DMS 273 (cell line): ENCODE results near the gene RTP3.

Source experiments
- DNase-seq: peaks from one replicate; lab custom pipeline; 2025; ENCODE audit not compliant: unreplicated experiment; lab: John Stamatoyannopoulos, UW

Gene RTP3

DNA sequence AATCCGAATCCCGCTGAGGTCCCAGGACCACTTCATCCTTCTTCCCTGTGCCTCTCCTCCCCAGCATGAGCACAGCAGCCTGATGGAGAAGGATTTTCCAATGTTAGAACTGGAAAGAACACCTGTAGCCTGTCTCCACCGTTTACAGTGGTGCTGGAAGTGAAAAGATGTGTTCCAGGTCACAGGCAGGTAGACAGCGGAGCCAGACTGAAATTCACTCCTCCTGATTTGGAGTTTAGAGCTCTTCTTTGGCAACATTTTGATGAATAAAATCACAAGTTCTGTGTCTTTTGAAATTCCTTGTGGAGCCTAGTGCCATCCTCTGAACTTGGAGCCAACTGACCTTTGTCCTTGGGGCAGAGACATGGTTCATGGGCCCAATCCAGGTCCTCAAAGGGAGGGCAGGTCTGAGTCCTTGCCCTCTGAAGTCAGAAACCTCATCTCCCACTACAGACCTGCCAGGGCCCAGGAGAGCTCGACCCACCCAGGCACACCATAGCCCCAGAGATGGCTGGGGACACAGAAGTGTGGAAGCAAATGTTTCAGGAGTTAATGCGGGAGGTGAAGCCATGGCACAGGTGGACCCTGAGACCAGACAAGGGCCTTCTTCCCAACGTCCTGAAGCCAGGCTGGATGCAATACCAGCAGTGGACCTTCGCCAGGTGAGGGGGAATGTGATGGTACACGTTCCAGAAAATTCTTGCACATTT is at the start of gene RTP3:
RTP3 (plus strand) TSS at position 421 of the 710 bp plus-strand sequence; CDS start at position 508, 87 bp downstream.
- no peak for DNase-seq

DNA sequence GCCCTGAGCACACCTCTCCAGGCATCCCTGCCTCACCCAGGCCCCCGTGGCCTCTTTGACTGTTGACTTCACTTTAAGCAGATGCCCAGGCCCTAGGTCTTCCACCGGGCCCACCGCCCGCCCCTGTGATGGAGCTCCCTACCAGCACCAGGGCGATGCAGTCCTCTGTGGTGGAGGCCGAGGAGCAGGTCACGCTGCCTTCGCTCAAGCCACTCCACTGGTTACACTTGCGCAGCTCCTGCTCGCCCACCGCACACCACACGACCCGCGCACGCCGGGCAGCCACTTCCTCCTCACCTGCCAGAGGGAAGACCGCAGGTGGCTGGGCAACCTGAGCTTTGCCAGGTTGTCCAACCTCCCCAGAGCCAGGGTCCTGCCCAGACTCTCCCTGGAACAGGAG is 49.1 kb upstream of the RTP3 start:
- DNase-seq, result no peak

DNA sequence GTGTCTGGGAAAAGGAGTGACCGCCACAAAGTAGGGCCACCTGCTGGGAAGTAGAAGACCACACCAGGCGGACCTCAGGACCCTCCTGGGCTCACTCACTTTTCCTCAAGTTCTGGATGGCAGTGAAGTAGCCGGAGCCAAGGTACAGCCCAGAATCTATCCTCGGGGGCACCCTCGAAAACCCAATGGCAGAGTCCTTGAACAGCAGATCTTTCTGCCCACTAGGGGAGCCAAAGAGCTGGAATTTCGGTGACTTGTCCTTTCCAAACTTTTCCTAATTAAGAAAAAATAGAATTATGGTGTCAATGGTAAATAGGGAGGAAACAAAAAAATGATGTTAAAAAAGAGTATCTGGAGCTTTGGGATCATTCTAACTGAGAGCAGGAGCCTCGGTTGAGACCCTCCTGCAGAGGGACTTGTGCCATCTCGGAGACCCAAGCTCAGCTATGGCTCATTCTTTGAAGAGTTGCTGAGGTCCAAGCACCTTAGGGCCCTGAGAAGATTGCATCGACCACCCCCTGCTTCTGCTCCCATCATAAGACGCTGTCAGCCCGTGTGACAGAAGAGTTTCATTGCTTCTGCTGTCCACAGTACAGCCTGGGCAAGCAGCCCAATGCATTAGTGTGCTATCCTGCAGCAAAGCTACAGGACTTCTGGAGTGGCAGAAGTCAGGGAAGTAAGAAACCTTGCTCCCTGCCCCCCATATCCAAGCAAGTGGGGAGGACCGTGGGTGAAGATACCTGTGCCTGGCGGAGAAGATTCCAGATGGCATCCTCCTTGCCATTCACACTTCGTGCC is 47.8 kb upstream of the RTP3 start:
- DNase-seq, result peak; percentile 43

DNA sequence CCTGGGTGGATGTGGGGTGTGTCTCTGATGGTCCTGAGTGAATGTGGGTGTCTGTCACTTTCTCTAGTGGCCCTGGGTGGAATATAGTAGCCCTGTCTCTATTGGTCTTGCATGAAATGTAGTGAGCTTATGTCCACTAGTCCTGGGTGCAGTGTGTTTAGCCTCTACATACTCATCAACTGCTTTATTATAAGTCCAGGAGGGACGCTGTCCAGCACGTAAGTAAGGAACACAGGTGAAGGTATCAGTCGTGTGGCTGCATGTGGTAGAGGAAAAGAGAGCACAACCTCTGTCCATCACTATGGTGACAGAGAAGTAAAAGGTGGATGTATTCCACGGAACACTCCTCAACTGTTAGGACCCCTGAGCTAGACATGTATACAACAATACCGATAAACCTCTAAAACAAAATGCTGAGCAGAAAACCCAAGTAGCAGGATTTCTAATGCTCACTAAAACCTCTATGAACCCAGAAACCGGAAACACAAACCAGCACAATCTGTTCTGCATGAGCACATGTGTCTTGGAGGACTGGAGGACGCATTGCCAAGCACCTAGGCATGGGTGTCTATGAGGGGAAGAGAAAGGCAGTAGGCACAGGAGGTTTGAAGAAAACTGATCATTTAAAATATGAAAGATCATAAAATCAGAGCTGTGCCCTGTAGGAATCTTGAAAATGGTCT is 44.1 kb upstream of the RTP3 start:
- no peak for DNase-seq

DNA sequence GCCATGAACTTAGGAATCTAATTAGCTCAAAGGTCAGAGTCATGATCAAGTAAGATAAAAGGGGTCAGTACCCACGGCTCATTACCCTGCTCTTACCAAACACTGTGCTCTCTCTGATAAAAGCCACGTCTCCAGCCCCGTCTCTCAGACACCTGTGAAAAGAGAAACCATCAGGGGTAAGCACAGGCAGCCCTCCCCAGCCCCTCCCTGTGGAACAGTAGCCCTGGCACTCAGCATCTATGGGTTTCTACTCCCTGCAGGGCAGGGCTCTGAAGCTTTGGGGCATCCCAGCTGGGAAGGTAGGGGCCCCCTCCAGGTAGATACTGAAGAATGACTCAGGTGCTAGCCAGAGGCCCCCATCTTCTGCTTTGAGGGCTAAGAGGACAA is 43.6 kb upstream of the RTP3 start:
- DNase-seq, result no peak

DNA sequence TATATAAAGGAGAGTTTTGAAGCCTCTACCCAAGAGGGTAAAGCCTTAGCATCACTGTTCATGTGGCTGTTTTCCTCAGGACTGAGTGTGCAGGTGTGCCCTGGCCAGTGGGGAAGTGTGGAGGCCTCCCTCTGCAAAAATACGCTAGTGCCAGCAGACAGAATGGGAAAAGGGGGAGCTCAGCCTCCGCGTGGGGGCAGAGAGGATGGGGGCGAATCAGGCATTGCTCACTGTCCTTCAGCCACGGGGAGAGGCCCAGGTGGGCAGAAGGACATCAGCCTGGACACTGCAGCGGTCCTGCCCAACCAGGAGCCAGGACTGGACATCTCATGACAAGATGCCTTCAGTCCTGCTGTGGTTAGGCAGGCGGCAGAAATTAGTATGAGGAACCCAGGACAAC is 43.2 kb upstream of the RTP3 start:
- DNase-seq, result no peak

DNA sequence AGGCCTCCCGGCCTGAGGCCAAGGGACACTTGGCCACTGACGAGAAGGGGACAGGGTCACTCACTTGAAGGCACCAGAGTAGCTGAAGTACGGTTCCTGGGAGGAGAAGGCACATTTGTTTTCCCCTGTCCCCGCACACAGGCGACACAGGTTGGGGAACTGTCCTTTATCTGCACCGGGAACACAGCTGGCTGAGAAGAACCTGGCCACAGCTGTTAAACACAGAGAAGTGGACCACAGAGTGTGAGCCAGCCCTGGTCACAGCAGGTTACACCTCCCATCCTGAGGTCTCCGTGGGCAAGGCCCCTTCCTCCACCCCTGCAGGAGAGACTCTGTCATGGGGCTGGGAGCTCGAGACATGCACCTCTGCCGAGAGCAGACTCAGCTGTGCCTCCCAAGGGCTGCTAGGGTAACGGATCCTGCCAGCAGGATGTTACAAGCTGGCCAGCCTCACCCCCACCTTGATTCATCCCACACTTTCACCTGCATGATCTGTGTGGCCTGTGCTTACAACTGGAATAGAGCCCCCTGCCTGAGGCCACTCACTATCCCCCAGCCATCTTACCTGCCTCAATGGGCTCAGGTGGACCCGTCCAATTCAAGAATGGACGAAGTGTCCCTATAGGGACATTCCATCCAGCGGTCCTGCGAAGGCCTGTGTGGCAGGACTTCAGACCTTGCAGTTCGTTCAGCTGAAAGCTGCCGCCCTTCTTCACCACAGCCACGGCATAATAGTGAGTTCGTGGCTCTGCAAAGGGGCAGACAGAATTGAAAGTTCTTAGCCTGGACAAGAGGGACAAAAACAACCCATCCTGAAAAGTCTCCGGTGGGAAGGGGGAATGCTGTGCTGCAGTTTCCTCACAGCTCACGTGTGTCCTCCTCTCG is 42.3 kb upstream of the RTP3 start:
- DNase-seq, result no peak

DNA sequence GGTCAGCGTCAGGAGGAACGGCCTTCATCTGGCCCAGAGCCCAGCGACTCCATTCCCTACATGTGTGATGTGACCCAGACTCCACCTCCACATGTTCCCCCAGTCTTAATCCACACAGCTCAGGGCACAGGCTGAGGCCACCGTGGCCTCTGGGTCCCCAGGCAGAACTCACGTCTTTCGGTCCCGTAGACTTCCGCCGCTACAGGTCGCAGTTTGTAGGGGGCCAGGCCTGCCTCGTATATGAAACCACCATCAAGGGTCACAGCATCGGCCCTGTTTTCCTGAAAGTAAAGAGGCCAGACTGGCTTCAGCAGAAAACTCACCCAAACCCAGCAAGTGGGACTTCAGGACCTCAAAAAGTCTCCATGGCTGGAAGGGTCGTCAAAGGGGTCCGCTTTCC is 41.7 kb upstream of the RTP3 start:
- no peak for DNase-seq

DNA sequence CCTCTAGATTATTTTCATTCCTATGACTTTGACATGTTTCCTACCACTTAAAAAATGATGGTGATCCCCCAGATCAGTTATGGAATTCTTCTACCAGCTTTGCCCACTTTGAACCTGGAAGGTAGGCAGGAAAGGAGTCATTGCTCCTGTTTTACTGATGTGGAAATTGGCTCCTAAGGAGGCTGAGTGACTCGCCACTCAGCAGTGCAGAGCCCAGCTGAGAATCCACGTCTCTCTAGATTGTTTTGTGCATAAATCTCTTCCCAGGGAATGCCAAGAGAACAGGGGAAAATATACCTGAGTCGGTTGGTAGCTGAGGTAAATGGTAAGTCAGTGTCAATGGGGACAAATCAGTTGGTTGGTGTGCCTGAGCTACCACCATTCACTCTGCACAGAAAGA is 37.7 kb upstream of the RTP3 start:
- DNase-seq, result no peak

DNA sequence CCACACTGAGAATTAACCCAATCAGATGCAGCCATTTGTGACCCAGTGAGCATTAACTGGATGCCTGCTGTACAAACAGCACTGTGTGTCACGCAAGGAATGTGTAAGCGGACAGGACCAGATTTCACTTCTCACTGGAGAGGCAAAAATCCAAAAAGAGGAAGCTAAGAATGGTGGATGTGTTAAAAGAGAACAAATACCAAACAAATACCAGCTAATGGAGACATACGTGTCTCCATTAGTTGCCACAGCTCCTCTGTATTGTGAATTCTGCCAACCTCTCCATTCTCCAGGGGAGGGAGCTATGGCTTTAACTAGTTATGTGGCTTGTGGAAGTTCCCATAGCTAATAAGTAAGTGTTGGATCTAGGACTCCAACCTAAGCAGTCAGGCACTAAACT is 35.7 kb upstream of the RTP3 start:
- peak; percentile 38 for DNase-seq

DNA sequence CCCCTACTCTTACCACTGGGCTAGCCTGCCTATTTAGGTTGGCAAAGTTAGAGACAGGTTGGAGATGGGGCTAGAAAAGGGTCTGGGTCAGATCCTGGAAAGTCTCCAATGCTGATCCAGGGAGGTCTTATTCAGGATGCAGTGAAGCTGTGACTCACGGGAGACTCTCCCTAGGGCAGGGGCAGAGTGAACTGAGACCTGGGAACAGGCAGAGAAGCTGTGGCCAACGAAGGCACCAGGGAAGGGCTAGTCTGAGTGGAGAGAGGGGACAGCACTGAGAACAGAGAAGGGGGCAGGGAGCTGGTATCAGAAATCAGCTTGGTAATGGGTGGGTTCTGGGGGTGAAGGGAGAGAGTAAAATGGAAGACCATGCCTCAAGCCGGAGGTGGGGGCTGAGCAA is 35.3 kb upstream of the RTP3 start:
- DNase-seq, result no peak

DNA sequence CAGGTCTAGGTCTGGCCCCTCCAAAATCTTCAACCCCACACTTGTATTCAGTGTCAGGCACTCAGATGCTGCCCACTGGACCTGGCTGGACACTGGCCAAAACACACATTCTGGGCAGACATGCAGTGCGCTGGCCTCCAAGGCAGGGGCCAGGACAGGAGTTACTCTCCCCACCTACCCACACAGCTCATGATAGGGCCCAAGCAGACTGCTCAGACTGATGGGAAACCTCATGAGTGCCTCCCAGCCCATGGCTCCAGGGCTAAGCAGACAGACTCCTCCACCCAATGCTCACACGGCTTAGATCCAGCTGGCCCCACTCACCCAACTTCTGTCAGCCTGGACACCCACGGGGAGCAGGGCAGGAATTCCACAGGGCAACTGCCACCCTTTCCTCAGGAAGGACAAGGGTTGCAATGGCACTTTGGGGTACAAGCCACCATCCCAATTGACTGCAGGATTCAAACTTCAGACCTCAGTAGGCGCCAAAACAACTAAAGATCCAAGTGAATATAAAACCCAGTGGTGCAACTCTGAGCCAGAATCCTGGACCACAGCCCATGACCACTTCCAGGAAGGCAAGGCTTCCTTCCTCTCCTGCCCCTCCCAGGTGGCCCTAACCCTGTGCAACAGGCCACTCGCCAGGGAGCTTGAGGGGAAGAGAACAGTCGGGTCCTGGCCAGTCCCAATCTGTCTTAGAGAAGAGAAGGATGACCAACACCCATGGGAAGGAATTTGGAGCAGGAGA is 34.5 kb upstream of the RTP3 start:
- DNase-seq, result no peak

DNA sequence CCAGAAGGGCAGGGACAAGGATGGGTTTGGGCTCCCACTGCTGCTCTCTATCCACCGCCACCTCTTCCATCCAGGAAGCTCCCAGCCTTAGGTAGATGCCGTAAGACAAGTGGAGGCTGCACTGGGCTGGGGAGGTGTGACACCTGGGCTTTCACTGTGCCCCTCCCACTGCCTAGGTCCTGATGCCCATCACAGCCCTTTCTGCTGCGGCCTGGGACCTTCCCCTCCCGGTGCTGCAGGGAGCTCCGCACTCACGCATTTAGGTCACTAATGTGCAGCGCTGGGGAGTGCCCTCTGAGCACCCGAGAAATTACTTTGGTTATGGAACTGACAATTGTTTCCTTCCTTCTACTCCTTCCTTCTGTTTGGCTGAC is 33.9 kb upstream of the RTP3 start:
- no peak for DNase-seq

DNA sequence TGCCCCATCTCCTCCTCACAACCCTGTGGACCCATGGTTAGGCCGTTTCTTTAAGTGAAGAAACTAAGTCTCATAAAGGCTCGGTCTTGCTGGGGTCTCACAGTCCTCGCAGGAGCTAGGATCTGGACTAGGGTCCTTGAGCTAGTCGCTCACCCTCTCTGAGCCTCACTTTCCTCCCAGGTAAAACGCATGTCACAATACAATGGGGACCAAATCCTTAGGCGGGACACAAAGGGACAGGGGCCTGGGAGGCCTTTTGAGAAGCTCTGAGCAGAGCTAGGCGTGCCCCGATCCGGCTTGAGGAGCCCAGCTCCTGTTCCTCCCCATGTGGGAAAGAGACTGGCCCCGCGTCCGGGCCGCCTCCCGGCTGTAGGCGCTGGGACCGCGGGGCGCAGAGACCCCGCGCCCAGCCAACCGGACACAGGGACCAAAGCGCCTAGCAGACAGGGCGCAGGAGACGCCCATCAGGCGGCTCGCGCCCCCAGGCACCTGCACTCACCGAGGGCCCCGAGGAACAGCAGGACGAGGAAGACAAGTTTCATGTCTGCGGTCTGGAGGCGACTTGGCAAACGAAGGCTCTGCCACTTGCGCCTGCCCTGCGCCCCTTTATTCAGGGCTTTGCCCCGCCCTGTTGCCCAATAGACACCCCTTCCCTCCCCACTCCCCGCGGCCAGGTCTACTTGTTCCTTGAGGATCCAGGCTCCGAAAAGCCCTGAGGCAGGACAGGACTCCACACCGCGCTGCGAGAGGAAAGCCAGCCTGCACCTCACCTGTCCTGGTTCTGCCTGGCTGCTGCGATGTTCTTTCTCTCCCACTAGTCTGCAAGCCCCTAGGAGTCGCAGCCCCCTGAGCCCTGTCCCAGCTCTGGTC is 33.2 kb upstream of the RTP3 start, which contains the start of gene LTF:
LTF (minus strand) TSS at position 580 of the 870 bp plus-strand sequence; CDS start at position 542, 38 bp downstream.
- DNase-seq, result no peak

DNA sequence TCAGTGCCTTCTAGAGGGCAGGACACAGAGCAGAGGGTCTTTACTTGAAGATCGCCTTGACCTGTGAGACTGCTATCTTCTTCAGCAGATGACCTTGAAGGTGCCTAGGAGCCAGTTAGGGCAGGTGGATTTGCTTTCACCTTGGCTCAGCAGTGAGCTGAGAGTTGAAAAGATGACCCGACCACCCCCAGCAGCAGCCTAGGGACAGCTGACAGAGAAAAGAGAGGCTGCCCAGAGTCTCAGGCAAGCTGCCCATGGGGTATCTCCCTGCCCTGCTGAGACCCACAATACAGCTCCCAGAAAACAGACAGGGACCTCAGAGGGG is 32.6 kb upstream of the RTP3 start:
- DNase-seq, result no peak

DNA sequence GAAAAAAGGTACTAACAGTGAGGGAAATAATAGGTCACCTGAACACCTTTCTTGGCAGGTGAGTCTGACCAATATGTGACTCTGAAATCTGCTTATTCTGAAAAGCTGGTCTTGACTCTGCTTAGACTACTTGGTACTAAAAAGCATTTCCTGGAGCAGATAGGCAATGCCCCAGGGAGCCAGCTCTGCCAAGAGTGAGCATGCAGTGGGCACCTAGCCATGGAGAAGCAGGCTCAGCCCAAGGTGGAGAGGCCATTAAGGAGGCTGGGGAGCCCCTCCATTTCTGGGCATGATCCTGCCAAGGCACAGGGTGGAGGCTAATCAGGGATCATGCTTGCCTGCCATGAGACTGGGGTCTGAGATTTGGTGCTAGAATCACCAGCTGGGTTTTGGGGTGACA is 31.5 kb upstream of the RTP3 start:
- peak; percentile 44 for DNase-seq

DNA sequence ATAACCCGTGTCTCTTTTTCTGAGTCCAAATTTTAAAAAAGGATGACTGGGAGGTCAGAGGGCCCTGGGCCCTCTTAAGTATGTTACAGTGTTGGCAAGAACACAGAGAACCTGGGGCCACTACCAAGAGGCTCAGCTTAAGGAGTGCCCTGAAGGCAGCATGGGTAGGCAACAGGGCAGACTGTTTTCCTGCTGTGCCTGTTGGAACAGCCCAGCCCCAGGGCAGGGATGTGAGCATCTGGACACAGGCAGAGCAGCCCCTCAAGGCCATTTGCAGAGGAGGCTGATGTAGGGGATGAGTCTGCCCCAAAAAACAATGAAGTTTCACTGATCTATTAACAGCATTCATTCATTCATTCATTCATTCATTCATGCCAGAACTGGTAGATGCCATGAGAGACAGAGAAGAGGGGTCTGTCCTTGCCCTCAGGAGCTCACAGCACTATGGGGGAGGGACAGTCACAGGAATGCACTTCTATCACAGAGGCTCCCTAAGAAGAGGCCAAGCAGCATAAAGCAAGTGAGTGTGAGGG is 30.8 kb upstream of the RTP3 start:
- peak; percentile 12 for DNase-seq

DNA sequence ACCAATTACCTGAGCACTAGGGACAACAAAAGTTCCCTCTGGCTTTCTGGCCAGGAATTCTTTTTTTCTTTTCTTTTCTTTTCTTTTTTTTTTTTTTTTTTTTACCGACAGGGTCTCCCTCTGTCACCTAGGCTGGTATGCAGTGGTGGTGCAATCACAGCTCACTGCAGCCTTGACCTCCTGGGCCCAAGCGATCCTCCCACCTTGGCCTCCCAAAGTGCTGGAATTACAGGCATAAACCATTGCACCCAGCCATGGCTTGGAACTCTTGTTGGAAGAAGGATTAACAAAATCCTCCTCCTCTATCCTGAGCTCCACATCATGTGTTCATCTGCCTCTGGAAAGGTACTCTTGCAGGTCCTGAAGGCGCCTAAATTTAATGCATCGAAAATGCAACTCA is 30.2 kb upstream of the RTP3 start:
- no peak for DNase-seq
